GM21786 (cell line): Measurements from ENCODE around the gene ACER2.
A peak's percentile ranks its signal among the peaks of the same experiment; 100 is the strongest.

Experiments
- ATAC-seq: cut with Tn5 transposase; IDR thresholded peaks from one replicate; pipeline ENCODE4 v1.9.1; 2021; ENCODE audit not compliant: unreplicated experiment

The ACER2 gene

DNA sequence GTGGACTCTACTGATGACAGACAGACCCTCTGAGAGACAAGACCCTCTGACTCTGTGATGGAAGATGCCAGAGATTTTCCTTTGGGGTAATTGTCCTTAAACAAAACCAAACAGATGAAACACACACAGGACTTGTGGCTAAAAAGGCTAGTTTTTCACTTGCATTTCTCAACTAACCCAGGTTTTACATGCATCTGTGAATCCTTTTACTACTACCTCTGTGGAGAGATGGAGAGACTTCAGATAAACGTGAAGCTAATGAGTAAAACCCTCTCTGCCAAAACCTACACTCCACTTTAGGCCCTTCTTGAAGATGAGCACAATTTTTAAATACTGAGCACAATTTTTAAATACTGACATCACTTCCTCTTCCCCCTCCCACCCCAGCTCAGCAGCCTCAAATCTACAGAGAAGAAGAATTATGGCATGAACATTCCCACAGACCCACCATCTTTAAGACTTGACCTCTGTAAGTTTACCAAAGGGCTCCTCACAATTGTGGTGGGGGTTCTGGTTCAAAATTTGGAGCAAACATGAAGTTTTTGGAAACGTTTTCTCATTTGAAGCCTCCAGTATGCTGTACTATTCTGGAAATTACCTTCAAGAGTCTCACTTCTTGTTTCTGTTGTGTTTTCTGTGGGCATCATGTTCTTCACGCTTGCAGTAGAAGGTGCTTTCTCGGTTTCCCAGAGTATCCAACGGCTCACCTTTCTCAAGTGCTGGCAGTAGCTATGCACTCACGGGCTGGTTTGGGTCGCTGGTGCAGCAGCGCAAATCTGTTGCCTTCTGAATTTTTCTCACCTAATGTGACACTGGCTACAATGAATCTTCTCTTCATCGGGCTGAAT lies 42.7 kb downstream of the ACER2 start:
- peak; percentile 94 for ATAC-seq

DNA sequence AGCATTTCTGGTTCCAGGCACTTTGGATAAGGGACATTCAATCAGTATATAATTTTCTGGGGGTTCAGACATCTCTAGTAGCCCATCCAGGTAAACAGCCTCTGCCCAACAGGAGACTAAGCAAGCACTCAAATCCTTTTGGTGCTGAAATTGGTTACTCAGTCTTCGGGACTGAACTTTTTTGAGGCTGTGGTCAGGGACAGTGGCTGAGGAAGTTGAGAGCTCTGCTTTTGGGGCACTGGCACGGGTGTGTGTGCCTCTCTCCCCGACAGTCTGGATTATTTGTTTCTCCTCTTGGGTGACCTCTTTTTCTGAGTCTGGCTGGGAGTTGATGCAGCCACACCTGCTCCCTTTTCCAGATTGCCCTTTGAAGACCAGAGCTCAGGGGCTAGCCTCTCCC lies 47.6 kb downstream of the ACER2 start:
- ATAC-seq: no peak

DNA sequence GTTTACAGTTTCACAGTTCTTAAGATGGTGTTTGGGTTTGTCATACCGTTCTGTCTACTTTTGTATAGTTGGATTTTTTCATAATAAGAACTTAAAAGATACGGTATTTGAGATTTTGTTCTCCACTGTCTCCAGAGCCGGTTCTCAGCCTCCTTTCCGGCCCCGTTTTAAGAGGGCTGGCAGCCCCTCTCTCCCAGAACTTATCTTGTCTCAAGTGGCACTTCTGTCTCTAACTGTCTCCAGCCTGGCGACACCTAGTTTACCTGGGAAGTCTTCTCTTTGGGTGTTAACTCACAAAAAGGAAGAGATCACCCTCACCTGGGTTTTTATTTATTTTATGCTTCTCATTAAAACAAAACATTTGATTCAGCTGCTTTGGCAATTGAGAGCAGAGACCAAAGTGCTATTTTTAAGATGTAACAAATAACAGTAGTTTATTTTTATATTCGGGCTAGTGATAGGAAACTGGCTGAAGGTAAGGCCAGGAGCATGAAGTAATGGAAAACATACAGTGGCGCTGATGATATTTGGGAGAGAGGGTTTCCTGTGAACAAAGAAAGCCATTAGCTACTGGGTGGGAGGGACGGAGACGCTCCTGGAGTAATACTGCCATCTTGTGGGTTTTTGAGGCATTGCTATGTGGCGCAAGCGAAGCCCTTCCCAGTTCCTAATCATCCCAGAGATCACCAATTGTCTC lies 48.3 kb downstream of the ACER2 start:
- ATAC-seq: peak; percentile 89

DNA sequence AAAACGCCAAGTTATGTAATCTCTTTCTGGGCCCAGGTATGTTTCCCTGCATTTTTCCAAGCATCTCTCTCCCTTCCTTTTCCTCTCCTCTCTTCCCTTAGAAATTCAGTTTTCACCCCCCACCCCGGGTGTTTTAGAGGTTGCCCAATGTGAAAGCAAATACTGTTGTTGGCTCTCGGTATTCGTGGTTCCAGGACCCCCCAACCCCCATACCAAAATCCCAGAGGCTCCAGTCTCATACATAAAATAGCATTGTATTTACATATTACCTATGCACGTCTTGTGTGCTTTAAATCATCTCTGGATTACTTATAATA lies 48.8 kb downstream of the ACER2 start:
- ATAC-seq: peak; percentile 16

DNA sequence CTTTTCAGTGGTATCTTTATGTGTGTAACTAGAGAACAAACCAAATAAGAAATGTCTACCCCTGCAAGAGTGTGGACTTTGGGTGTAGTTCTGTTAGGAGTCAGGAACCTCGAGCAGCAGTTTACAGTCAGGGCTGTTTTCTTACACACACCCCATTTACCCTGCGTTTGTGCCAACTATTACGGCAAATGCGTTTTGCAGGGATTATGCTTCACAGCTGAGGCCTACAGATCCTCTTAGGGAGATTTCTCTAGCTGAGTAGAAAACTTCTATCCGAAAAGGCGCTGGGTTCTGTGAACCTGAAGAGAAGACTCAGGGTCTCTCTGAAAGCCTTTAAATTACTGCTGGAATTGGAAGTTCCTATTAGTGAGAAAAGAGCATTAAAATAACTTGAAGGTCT lies 51.4 kb downstream of the ACER2 start:
- no peak for ATAC-seq

DNA sequence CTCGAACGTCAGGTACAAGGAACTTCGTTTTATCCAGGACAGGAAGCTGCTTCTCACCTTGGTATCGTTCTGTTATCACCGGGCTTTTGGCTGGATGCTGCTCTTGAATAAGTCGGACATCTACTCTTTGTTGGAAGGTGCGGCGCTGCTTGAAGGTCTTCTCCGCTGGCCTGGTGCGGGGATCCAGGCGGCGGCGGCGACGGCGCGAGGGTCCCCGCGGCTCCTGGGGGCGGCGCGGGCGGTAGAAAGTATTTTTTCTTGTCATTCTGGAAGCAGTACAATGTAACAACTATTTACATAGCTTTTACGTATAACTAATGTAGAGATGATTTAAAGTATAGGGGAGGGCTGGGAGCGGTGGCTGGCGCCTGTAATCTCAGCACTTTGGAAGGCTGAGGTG lies 52.3 kb downstream of the ACER2 start:
- ATAC-seq: no peak

DNA sequence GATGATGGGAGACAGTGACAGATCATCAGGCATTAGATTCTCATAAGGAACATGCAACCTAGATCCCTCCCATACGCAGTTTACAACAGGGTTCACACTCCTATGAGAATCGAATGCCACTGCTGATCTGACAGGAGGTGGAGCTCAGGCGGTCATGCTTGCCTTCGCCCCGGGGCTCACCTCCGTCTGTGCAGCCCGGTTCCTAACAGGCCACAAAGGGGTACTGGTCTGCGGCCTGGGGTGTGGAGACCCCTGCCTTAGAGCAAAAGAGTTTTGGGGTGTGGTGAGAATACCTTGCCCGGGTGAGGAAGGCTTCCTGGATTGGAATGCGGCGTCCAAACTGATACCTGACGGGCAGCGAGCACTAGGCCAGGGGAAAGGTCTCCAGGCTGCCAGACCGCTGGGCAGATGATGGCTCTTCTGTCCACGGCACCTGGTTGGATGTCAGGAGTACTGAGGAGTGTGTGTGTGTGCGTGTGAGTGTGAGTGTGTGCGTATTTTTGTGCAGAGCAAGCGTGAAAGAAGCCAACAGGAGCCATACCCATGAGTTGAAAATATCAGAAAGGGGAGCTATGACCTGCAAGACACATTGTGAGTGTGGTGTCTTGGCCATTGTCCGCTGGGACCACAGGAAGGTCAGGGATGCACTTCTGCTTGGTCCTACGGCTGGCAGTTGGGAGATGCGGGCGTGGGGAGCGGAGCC lies 55.4 kb downstream of the ACER2 start:
- ATAC-seq: no peak

DNA sequence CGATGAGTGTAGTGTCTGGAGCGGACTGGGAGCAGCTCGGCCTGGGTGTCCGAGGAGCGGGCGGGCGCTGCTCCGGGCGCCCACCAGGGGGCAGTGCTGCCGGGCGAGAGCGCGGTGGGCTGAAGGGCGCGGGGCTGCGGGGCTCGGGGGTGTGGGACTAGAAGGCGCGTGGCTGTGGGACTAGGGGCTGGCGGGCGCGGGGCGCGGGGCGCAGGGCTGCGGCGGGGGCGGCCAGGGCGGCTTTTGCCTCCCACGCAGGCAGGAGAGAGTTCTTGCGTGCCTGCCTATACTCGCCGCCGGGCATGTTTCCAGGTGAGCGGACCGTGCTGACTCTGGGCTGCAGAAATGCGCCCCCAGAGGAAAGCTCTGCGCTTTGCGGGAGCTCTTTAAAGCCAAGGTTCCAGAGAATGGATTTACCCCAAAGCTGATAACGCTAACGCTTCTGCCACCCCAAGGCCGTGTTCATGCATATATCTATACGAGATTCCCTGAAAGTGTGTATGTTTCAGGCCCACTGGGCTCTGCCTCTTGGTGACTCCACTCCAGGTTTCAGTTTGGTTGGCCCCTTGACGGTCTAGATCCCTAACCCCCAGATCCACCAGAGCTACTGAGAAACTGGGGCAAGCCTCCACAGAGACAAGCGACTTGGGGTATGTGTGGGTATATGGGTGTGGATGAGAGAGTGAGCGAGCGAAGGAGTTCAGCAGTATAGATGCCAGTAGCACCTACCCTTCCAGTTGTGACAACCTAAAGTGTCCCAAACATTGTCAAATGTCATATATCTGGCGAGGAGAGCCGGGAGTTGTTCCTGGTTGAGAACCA lies 56.2 kb downstream of the ACER2 start:
- peak; percentile 93 for ATAC-seq

DNA sequence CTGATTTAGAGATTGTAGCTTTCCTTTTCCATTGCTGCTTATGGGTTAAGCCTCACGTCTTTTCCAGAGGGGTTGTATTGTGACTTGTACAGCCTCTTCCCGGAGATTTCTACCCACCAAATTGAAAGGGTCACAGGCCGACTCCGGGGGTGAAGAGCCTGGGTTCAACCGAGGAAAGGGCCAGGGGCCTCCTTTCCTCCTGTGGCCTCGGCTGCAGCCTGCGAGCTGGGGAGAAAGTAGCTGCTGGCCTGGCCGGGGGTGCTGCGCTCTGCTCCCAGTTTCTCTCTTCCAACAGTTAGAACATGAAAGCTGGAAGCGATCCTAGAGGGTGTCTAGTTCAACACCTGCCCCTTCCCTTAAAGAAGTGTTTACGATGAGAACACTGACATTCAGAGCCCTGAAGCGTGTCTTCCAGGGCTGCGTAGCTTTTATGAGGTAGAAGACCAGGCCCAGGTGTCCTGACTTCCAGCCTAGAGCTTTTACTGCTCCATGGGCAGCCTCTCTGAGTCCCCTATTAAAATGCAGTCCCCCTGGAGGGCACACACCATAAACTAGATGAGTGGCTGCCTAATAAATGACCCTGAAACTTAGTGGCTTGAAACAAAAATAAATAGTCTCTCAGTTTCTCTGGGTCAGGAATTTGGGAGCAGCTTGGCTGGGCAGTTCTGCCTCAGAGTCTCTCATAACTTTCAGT lies 56.9 kb downstream of the ACER2 start:
- no peak for ATAC-seq

DNA sequence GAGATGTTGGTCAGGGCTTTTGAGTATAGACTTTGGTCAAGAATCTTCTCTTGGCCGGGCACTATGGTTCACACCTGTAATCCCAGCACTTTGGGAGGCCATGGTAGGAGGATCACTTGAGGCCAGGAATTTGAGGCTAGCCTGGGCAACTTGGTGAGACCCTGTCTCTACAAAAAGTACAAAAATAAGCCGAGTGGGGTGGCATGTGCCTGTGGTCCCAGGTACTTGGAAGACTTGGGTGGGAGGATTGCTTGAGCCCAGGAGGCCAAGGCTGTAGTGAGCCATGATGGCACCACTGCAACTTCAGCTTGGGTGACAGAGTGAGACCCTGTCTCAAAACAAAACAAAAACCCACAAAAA lies 57.5 kb downstream of the ACER2 start:
- ATAC-seq: no peak

DNA sequence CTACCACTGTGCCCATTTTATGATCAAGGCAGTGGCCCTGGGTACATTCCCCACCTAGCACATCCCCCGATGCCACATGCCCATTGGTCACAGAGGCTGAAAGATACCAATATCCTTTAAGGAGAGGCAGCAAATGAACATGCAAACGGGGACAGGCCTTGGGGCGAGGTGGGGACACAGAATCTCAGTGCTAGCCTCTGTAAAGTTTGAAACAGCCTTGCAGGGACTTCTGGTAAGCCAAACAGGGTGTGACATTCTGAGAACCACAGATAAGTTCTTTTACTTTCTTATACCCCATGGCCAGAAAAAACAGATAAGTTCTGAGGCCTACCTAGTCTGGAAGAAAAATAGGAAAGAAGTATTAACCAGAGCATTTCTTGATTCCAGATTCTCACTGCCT lies 60.5 kb downstream of the ACER2 start:
- ATAC-seq: no peak

DNA sequence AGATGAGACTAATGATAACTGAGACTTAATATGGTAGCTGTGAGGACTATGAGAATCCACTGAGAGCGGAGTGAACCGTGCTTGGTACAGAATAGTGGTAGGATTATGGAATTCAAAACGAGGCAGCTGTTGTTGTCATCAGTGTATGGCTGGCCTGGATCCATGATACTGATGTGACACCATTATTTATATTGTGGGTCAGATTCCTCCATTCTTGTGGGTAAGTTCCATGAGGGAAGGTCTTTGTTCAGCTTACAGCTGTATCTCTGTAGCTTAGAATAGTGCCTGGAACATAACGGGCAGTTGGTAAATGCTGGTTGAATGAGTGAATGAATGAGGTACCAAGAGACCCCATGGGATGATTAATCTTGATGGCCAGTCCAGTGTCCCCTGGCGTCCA lies 61.8 kb downstream of the ACER2 start:
- no peak for ATAC-seq

DNA sequence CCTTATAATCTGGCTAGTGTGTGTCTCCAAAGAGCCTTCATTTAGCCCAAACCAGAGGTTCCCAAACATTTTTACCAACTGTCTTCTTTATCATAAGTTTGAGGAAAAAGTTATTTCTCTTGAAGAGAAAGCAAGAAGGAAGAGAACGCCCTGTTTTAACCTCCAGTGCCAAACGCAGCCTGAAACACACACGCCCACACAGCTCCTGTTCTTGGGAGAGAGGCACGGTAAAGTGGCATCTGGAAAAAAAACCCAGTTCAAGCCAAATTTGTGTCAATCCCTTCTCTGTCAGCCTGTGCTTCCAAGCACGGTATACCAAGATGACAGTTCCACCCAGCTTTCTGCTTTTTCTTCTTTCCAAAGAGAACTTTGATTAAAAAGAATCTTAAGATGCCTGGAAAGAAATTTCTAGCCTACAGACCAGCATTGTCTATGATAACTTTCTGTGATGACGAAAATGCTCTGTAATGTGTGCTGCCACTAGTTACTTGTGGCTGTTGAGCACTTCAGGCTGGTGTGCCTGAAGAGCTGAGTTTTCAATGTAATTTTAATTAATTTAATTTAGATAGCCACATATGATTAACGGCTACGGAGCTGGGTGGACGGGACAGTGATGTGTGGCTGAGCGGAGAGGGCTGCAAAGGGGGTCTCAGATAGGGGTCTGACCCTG lies 62.3 kb downstream of the ACER2 start:
- ATAC-seq: no peak

DNA sequence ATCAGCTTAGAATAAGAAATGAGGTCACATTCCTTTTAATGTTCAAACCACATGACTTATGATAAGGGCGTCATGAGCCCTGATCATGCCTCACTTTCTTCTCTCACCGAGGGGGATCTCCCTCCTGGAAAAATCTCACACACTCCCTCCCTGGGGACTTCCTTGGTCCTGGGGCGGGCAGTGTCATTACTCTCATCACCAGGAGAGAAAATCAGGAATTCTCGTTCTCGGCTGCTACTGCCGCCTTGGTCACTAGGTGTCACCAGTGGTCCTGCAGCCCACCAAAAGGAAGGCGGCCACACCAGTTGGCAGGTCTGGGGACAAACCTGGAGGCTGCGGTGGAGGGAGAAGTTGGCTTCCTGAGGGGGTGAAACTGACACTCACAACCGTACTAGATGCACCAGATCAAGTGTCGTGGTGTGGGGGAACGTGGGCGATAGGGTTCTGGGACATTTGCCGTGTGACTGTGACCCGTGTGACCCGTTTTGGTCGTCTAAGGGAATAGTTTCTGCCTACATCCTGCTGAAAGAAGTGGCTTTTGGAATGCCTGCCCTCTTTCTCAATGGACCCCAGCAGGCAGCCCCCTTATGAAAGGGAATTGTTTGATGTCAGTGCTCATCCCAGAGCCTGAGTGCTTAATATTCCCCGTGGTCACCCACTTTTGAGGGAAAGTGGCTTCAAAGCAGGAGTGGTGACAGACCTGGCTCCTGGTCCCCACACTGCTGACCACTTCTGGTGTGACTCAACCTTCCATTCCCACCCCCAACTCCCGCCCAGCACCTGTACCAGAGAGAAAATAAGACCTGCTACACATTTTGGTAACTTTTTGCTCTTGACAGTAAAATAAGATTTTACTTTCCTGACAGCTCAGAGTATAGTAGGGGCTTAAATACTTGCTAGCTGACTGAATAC lies 63.2 kb downstream of the ACER2 start:
- peak; percentile 66 for ATAC-seq

DNA sequence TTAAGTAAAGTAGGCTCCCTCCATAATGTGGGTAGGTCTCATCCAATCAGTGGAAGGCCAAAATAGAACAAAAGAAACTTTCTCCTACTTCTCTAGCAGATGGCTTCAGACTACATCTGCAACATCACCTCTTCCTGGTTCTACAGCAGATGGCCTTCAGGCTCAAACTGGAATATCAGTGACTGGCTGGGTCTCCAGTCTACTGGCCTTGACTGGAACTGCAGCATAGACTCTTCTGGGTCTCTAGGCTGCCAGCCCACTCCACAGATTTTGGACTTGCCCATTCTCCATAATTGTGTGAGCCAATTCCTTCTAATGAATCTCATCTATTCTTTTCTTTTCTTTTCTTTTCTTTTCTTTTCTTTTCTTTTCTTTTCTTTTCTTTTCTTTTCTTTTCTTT lies 64.8 kb downstream of the ACER2 start:
- ATAC-seq: no peak

DNA sequence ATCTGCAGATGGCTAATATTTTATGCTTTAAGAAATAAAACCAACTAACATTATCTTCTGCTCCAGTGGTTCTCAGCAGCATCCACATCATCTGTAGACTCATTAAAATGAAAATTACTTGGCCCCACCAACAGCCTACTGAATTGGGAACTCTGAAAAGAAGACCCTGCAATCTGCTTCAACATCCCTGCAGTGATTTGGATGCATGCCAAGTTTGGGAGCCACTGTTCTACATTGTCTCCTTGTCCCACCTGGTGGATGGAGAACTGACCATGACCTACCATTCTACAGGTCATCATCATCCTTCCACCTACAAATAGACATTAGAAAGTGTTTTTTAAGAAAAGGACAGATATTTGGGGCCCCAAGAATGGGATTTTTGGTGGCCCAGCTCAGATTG lies 71.1 kb downstream of the ACER2 start:
- ATAC-seq: no peak

DNA sequence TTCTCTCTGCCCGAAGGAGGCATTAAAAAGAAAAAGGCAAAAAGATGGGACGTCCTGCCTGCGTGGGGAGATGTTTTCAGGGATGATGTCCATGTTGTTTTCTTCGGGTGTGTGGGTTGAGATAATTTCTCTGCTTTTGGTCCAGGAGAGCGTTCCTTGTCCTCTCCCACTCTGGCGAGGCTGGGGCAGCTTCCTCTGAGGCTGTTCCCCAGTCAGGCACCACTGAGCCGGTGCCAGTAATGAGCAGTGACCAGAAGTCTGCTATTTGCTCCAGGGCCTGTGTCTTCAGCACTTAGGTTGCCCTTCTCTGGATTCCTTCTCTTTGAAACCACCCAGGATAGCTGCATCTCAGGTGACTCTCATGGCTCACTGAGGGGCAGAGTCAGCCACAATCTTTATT lies 71.5 kb downstream of the ACER2 start:
- no peak for ATAC-seq

DNA sequence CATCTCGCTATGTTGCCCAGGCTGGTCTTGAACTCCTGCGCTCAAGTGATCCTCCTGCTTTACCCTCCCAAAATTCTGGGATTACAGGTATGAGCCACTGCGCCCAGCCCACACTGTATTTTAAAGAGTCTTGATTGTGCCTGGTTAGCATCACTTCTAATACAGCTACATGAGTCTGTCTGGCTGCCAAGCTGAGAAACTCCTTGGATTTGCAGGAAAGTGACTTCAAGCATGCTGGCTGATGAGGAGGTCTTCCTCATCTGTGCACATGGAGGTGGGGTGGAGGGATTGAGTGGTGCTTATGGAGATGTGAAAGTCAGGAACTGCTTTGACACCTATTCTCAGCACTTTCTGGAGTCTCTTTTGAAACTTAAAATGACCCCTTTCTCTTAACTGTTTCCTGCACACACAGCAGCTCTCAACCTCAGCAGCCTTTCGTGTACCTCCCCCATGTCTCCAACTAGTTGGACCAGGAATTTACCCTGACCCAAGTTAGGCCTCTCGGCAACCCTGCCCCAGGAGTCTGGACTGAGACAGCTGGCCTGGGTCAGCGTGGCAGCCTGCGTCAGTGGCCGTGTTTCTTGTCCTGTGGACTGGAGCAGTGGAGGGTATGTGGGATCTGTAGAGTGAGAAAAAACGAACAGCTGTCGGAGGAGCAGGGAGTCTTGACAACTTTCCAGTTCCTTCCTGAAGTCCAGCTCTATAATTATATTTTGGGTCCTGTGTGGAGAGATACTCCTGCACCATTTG lies 72.5 kb downstream of the ACER2 start:
- no peak for ATAC-seq
